ENCODE measurements around the gene ZNF771. TPM values are rescaled to one million over a fixed set of nuclear protein-coding genes. Genes with fewer than 3 reads are reported as not detected.

ZNF771 gene
- total and polyA plus RNA-seq, 9 of the 15 experiments (the other 6 are each of a cell fraction or from before 2014, with no cell fraction given), result 1.5 to 12.6 (median 4.4) TPM

DNA sequence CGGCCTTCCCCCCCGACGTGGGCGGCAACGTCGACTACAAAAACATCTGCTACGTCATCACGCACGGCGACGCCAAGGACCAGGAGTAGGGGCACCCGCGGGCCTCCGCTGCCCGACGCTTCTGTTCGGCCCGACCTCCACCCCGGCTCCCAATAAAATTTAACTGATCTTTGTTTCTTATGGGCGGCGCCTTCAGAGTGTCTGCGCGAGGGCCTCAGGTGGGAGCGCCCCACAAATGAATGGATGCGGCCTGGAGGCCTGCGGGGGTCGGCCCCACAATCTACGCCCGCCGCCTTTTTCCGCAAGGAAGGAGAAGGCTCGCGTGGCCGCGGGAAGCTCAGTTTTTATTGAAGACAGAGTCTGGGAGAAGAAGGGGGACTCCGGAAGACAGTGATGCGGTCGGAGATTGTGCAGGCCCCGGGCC lies 29.6 kb upstream of the ZNF771 start (continued):
- TF ChIP-seq, protein P1, sequence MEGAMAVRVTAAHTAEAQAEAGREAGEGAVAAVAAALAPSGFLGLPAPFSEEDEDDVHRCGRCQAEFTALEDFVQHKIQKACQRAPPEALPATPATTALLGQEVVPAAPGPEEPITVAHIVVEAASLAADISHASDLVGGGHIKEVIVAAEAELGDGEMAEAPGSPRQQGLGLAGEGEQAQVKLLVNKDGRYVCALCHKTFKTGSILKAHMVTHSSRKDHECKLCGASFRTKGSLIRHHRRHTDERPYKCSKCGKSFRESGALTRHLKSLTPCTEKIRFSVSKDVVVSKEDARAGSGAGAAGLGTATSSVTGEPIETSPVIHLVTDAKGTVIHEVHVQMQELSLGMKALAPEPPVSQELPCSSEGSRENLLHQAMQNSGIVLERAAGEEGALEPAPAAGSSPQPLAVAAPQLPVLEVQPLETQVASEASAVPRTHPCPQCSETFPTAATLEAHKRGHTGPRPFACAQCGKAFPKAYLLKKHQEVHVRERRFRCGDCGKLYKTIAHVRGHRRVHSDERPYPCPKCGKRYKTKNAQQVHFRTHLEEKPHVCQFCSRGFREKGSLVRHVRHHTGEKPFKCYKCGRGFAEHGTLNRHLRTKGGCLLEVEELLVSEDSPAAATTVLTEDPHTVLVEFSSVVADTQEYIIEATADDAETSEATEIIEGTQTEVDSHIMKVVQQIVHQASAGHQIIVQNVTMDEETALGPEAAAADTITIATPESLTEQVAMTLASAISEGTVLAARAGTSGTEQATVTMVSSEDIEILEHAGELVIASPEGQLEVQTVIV (CRISPR knock-in tag; IDR thresholded peaks at IDR 0.05; ENCODE audit: borderline replicate concordance), result no peak
- TF ChIP-seq, protein P2, sequence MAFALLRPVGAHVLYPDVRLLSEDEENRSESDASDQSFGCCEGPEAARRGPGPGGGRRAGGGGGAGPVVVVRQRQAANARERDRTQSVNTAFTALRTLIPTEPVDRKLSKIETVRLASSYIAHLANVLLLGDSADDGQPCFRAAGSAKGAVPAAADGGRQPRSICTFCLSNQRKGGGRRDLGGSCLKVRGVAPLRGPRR (CRISPR knock-in tag; IDR thresholded peaks at IDR 0.05), result no peak
- TF ChIP-seq ZNF76 (CRISPR knock-in tag; IDR thresholded peaks at IDR 0.05; ENCODE audit: borderline replicate concordance) (no peak), POLR2A (conservative IDR thresholded peaks at IDR 0.05) (peak; percentile 81), NCOA1 (IDR thresholded peaks at IDR 0.05; ENCODE audit: low read depth) (0 out of 2 replicates have a peak, but pooled peaks have one; percentile 13), STAT5A (IDR thresholded peaks at IDR 0.05; ENCODE audit: borderline replicate concordance, low read length) (0 out of 2 replicates have a peak, but pooled peaks have one; percentile 6), RBFOX2 (IDR thresholded peaks at IDR 0.05; ENCODE audit: low read depth, low read length) (peak; percentile 96), KDM2B (CRISPR knock-in tag; IDR thresholded peaks at IDR 0.05) (peak; percentile 92; the same call in 1 of the 2 replicates), ZNF696 (CRISPR knock-in tag; conservative IDR thresholded peaks at IDR 0.05) (no peak), ZNF589 (CRISPR knock-in tag; IDR thresholded peaks at IDR 0.05; ENCODE audit: low read depth) (peak; percentile 89), OTX1 (CRISPR knock-in tag; IDR thresholded peaks at IDR 0.05) (no peak), HNRNPL (IDR thresholded peaks at IDR 0.05; ENCODE audit: low read depth, low read length) (0 out of 2 replicates have a peak, but pooled peaks have one; percentile 47), POLR2AphosphoS5 (IDR thresholded peaks at IDR 0.05; ENCODE audit: control insufficient read depth, insufficient read depth, low read depth, low read length) (peak; percentile 64; the same call in 1 of the 2 replicates), PHF20 (IDR thresholded peaks at IDR 0.05; ENCODE audit: partially characterized antibody) (peak; percentile 43), GABPA (tag; conservative IDR thresholded peaks at IDR 0.05; ENCODE audit: low read depth) (peak; percentile 84)
- TF ChIP-seq, protein P3, sequence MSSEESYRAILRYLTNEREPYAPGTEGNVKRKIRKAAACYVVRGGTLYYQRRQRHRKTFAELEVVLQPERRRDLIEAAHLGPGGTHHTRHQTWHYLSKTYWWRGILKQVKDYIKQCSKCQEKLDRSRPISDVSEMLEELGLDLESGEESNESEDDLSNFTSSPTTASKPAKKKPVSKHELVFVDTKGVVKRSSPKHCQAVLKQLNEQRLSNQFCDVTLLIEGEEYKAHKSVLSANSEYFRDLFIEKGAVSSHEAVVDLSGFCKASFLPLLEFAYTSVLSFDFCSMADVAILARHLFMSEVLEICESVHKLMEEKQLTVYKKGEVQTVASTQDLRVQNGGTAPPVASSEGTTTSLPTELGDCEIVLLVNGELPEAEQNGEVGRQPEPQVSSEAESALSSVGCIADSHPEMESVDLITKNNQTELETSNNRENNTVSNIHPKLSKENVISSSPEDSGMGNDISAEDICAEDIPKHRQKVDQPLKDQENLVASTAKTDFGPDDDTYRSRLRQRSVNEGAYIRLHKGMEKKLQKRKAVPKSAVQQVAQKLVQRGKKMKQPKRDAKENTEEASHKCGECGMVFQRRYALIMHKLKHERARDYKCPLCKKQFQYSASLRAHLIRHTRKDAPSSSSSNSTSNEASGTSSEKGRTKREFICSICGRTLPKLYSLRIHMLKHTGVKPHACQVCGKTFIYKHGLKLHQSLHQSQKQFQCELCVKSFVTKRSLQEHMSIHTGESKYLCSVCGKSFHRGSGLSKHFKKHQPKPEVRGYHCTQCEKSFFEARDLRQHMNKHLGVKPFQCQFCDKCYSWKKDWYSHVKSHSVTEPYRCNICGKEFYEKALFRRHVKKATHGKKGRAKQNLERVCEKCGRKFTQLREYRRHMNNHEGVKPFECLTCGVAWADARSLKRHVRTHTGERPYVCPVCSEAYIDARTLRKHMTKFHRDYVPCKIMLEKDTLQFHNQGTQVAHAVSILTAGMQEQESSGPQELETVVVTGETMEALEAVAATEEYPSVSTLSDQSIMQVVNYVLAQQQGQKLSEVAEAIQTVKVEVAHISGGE (CRISPR knock-in tag; IDR thresholded peaks at IDR 0.05), result peak in 1 of 3 experiments; percentile 40; a peak in 2 of 6 replicates
- TF ChIP-seq, protein P4, sequence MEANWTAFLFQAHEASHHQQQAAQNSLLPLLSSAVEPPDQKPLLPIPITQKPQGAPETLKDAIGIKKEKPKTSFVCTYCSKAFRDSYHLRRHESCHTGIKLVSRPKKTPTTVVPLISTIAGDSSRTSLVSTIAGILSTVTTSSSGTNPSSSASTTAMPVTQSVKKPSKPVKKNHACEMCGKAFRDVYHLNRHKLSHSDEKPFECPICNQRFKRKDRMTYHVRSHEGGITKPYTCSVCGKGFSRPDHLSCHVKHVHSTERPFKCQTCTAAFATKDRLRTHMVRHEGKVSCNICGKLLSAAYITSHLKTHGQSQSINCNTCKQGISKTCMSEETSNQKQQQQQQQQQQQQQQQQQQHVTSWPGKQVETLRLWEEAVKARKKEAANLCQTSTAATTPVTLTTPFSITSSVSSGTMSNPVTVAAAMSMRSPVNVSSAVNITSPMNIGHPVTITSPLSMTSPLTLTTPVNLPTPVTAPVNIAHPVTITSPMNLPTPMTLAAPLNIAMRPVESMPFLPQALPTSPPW (CRISPR knock-in tag; IDR thresholded peaks at IDR 0.05), result peak; percentile 91
- TF ChIP-seq, protein P5, sequence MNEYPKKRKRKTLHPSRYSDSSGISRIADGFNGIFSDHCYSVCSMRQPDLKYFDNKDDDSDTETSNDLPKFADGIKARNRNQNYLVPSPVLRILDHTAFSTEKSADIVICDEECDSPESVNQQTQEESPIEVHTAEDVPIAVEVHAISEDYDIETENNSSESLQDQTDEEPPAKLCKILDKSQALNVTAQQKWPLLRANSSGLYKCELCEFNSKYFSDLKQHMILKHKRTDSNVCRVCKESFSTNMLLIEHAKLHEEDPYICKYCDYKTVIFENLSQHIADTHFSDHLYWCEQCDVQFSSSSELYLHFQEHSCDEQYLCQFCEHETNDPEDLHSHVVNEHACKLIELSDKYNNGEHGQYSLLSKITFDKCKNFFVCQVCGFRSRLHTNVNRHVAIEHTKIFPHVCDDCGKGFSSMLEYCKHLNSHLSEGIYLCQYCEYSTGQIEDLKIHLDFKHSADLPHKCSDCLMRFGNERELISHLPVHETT (CRISPR knock-in tag; conservative IDR thresholded peaks at IDR 0.05 in 1 of 2, IDR thresholded peaks at IDR 0.05 in 1 of 2), result 0 out of 4 replicates have a peak, but pooled peaks of 1 of the 2 experiments have one; percentile 44

All from K562 (cell line).